HG02885 (cell line): ENCODE data around the gene MPDU1.

Source experiments
- ATAC-seq: cut with Tn5 transposase; IDR thresholded peaks from one replicate; pipeline ENCODE4 v1.9.1; 2021; ENCODE audit warnings: mild to moderate bottlenecking; ENCODE audit not compliant: unreplicated experiment, poor library complexity

The MPDU1 gene

DNA sequence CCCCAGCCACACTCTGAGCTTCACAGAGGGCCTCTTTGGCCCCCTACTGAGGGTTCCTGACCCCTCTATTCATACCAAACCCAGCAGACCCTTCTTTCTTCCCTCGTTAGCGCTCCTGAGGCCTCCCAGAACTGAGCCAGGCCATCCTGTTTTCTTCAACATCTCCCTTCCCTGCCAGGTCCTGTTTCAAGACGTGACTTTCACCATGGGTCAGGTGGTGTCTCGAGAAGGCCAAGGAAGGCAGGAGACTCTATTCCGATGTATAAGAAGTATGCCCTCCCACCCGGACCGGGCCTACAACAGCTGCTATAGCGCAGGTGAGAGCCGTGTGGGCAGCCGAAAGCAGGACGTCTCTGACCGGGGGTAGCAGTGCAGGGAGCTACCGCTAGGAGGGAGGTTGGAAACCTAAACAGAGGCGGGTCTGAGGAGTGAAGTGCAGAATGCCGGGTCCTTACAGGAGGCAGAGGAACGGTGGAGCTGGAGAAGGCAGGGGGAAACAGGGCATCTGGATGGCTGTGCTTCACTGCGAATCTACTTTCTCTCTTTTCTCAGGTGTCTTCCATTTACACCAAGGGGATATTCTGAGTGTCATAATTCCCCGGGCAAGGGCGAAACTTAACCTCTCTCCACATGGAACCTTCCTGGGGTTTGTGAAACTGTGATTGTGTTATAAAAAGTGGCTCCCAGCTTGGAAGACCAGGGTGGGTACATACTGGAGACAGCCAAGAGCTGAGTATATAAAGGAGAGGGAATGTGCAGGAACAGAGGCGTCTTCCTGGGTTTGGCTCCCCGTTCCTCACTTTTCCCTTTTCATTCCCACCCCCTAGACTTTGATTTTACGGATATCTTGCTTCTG is 23.3 kb upstream of the MPDU1 start:
- ATAC-seq = no peak

DNA sequence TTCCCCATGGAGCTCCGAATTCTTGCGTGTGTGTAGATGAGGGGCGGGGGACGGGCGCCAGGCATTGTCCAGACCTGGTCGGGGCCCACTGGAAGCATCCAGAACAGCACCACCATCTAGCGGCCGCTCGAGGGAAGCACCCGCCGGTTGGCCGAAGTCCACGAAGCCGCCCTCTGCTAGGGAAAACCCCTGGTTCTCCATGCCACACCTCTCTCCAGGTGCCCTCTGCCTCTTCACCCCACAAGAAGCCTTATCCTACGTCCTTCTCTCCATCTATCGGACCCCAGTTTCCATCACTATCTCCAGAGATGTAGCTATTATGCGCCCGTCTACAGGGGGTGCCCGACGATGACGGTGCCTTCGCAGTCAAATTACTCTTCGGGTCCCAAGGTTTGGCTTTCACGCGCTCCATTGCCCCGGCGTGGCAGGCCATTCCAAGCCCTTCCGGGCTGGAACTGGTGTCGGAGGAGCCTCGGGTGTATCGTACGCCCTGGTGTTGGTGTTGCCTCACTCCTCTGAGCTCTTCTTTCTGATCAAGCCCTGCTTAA is 22.6 kb upstream of the MPDU1 start:
- ATAC-seq = peak; percentile 62

- peak; percentile 74 for ATAC-seq
These were observed 22.0 kb upstream of the MPDU1 start, which contains the start of gene SENP3 for GRCh38 chr17:7561589-7562207. TSS of gene SENP3 (plus strand) at chr17:7561919. CDS start at chr17:7563077, 1,158 bp downstream.

GRCh38 chr17:7562208-7562605 is 21.4 kb upstream of the MPDU1 start:
- ATAC-seq = peak; percentile 16

GRCh38 chr17:7563115-7563869 is 20.4 kb upstream of the MPDU1 start:
- no peak for ATAC-seq

DNA sequence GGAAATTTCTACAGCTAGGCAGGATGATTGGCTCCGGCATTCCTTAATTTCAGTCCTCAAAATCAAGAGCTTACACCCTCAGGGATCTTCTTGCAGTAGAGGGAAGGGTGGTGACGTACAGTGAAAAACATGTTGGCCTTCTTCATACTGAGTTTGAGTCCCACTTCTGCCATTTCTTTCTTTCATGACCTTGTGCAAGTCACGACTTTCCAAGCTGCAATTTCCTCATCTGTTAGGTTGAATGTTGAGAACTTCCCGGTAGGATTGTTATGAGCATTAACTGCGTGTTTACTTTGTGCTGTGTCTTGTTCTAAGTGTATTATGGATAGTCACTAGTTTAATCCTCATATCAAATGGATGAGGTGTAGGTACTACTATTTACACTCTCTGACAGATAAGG is 14.1 kb upstream of the MPDU1 start:
- ATAC-seq = no peak

DNA sequence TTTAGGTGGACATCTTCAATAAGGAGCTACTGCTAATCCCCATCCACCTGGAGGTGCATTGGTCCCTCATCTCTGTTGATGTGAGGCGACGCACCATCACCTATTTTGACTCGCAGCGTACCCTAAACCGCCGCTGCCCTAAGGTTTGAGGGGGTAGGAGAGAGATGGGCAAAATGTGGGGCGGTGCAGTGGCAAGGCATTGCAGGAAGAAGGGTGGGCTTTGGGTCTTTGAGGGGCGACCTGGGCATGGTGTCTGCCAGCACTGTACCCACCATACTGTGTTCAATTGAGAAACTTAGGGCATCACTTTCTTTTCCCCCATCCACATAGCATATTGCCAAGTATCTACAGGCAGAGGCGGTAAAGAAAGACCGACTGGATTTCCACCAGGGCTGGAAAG is 13.3 kb upstream of the MPDU1 start:
- ATAC-seq = no peak

- no peak for ATAC-seq
These were observed 11.4 kb upstream of the MPDU1 start for GRCh38 chr17:7572338-7572587.

GRCh38 chr17:7572588-7573323 is 10.9 kb upstream of the MPDU1 start:
- peak; percentile 91 for ATAC-seq

DNA sequence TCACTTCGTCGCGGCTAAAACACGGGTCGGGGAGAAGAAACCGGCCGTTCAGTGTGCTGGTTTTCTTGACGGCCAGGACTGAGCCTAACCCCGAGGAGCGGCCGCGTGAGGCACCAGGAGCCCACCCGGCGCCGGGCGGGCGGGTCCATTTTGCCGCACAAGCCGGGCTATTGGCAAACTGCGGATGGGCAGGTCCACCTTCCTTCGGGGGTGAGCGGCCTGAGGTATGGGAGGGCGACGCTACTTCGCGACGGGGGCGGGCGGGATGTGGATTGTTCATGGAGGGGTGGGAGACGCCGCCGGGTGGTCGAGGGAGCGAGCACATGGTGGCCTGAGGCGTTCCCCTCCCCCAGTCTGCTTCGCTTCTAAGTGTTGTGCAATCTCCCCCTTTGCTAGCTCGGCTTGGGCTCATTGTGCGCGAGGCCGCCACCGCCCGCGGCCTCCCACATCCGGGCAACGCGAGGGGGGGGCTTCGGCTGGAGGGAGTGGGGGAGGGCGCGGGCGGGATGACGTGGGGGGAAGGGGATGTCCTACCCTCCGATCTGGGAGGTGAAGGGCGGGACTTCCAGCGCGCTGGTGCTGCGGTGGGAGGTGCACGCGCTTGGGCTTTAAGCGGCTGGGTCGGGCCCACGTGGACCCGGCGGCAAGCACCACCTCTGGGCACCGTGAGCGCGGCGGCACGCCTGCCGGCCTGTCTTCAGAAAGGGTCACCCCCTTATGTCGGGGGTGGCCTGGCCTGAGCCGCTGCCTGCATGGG is 10.2 kb upstream of the MPDU1 start:
- peak; percentile 21 for ATAC-seq

GRCh38 chr17:7574176-7574953 is 9.3 kb upstream of the MPDU1 start:
- no peak for ATAC-seq

DNA sequence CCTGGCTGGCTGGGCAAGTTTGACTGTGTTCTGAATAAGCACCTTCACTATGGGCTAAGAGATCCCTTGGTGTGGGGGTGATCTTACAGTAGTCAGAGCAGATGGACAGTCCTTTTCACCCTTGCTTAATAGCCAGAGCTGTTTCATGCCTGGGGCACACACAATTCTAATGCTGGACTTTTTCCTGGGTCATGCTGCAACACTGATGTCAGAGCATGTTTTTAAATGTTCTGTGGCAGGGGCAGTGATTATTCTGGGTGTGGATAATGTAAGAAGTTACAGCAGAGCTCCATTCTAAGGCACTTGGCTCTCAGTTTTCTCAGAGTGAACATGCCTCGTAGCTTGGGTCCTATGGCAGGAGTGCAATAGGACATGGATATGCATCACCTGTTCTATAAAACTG is 8.2 kb upstream of the MPDU1 start:
- ATAC-seq = no peak

GRCh38 chr17:7575959-7576358 is 7.7 kb upstream of the MPDU1 start:
- no peak for ATAC-seq

DNA sequence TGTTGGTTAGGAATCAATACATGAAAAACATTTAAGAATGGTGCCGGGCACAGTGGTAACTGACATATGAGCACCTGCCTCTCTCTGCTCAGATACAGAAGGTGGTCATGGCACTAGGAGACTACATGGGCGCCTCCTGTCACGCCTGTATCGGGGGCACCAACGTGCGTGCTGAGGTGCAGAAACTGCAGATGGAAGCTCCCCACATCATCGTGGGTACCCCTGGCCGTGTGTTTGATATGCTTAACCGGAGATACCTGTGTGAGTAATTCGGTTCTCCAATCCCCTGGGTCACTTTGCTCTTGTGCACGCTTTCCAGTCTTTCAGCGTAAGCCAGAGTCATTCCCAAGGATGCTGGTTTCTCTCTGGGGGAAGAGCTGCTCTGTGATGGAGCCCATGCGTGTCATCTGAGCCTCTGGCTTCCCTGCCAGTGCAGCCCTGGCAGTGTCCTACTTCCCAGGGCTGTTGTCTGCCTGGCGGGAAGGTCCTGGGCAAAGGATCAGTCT is 7.2 kb upstream of the MPDU1 start:
- ATAC-seq = no peak

DNA sequence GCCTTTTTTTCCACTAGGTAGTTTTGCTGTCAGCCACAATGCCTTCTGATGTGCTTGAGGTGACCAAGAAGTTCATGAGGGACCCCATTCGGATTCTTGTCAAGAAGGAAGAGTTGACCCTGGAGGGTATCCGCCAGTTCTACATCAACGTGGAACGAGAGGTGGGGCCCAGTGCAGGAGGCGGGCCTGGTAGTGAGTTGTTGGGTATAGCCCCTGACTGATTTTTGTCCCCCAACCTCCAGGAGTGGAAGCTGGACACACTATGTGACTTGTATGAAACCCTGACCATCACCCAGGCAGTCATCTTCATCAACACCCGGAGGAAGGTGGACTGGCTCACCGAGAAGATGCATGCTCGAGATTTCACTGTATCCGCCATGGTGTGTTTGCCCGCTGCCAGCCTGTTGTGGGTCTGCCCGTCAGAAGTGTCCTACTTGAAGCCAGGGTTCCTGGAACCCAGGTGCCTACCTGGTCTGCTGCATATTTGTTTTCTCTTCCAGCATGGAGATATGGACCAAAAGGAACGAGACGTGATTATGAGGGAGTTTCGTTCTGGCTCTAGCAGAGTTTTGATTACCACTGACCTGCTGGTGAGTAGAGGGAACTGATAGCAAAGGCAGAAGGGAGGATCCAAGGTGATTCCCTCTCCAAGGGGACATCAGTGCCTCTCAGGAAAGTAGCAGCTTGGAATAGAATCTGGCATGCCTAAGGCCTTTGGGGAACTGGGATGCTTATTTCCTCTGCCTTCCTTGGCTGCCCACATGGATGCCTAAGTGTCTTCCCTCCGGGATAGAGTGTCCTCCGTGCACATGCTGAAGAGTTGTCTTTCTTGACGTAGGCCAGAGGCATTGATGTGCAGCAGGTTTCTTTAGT is 6.1 kb upstream of the MPDU1 start:
- no peak for ATAC-seq

- ATAC-seq = peak; percentile 46
These were observed 4.4 kb upstream of the MPDU1 start, which contains the start of gene CD68 for GRCh38 chr17:7579001-7579833. TSS of gene CD68 (plus strand) at chr17:7579638. CDS start at chr17:7579678, 40 bp downstream.
